ENCODE data around the gene ACOX1.

DNA sequence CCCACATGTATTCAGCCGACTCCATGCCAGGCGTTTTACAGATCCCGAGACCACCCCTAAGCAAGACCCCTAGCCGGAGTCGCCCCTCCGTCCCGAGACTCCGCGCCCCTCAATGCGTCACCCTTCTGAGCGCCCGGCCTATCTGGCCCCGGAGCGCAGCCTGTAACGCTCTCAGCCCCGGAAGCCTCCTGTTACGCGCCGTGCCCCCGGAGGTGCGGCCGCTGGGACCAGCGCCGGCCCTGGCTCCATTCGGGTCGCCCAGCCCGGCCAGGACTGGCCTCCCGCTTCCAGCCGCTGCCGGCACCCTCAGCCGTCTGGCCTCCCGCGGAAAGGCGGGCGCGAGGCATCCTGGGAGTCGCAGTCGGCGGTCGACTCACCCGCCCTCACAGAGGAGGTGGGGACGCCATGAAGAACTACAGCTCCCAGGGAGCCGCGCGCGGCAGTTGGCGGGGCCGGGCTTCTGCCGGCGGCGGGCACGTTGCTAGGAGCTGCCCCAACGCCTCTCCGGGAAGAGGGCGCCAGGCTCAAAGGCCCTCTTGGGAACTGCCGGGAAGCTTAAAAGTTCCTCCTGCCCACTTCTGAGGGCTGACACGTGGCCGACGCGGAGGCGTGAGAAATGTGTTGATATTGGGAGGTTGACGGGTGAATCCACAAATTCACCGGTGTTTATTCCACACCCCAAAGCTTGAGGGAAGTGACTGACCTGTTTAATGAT lies 38.1 kb downstream of the ACOX1 start, which contains the start of gene FBF1:
- TF ChIP-seq POLR2A (IDR thresholded peaks at IDR 0.05; ENCODE audit: insufficient read depth in 1 of 2, low read depth in 2 of 2, low read length in 2 of 2) = peak; percentile 89 to 94
- TF ChIP-seq, protein P1, sequence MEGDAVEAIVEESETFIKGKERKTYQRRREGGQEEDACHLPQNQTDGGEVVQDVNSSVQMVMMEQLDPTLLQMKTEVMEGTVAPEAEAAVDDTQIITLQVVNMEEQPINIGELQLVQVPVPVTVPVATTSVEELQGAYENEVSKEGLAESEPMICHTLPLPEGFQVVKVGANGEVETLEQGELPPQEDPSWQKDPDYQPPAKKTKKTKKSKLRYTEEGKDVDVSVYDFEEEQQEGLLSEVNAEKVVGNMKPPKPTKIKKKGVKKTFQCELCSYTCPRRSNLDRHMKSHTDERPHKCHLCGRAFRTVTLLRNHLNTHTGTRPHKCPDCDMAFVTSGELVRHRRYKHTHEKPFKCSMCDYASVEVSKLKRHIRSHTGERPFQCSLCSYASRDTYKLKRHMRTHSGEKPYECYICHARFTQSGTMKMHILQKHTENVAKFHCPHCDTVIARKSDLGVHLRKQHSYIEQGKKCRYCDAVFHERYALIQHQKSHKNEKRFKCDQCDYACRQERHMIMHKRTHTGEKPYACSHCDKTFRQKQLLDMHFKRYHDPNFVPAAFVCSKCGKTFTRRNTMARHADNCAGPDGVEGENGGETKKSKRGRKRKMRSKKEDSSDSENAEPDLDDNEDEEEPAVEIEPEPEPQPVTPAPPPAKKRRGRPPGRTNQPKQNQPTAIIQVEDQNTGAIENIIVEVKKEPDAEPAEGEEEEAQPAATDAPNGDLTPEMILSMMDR (CRISPR knock-in tag; IDR thresholded peaks at IDR 0.05) = peak; percentile 58
